ENCODE data around the gene MED31. TPM values are rescaled to one million over a fixed set of nuclear protein-coding genes. Genes with fewer than 3 reads are reported as not detected.

Gene MED31
- polyA plus RNA-seq, 2 donors = 18.1 to 34.6 TPM

GRCh38 chr17:6681176-6681575 is 29.8 kb upstream of the MED31 start:
- no peaks in the 10 kb centered on the region for H3K27me3 ChIP-seq (ENCODE audit: control insufficient read depth in 1 of 2, insufficient read depth in 2 of 2, low read length in 2 of 2)
- WGBS, 2 donors = 60 to 67% methylated on average over 4 of the region's 4 CpGs

GRCh38 chr17:6679241-6679640 is 27.8 kb upstream of the MED31 start:
- Histone ChIP-seq H3K4me3 (ENCODE audit: low read depth in 1 of 2, low read length in 2 of 2) (no peak overlapping the region), H3K27me3 (ENCODE audit: control insufficient read depth in 1 of 2, insufficient read depth in 2 of 2, low read length in 2 of 2) (no peaks in the 10 kb centered on the region)
- WGBS, 2 donors = 54 to 59% methylated on average over 6 of the region's 6 CpGs

More at GRCh38 chr17:6681176-6681575, 29.8 kb upstream of the MED31 start:
- H3K27ac ChIP-seq (ENCODE audit: low read depth in 2 of 2, low read length in 1 of 2) = no peak overlapping the region
- H3K9me3 ChIP-seq (ENCODE audit: control insufficient read depth in 2 of 2, insufficient read depth in 1 of 2, low read depth in 1 of 2, low read length in 1 of 2) = no peaks in the 10 kb centered on the region
- H3K36me3 ChIP-seq (ENCODE audit: control insufficient read depth in 2 of 2, insufficient read depth in 2 of 2, low read length in 1 of 2) = no peaks in the 10 kb centered on the region
- no peak overlapping the region for H3K4me3 ChIP-seq (ENCODE audit: low read depth in 1 of 2, low read length in 2 of 2)
- H3K4me1 ChIP-seq (ENCODE audit: control insufficient read depth in 2 of 2, insufficient read depth in 2 of 2, low read length in 1 of 2) = no peaks in the 10 kb centered on the region

GRCh38 chr17:6677946-6678345 is 26.5 kb upstream of the MED31 start:
- Histone ChIP-seq H3K27me3 (ENCODE audit: control insufficient read depth in 1 of 2, insufficient read depth in 2 of 2, low read length in 2 of 2) (no peaks in the 10 kb centered on the region), H3K9me3 (ENCODE audit: control insufficient read depth in 2 of 2, insufficient read depth in 1 of 2, low read depth in 1 of 2, low read length in 1 of 2) (peaks cover 0 to 2% of the 10 kb centered on the region in 2 donors), H3K4me1 (ENCODE audit: control insufficient read depth in 2 of 2, insufficient read depth in 2 of 2, low read length in 1 of 2) (peaks cover 0 to 5% of the 10 kb centered on the region in 2 donors), H3K4me3 (ENCODE audit: low read depth in 1 of 2, low read length in 2 of 2) (no peak overlapping the region), H3K36me3 (ENCODE audit: control insufficient read depth in 2 of 2, insufficient read depth in 2 of 2, low read length in 1 of 2) (no peaks in the 10 kb centered on the region), H3K27ac (ENCODE audit: low read depth in 2 of 2, low read length in 1 of 2) (no peak overlapping the region)
- WGBS, 2 donors = 75 to 91% methylated on average over 6 to 7 of the region's 7 CpGs

More at GRCh38 chr17:6679241-6679640, 27.8 kb upstream of the MED31 start:
- H3K9me3 ChIP-seq (ENCODE audit: control insufficient read depth in 2 of 2, insufficient read depth in 1 of 2, low read depth in 1 of 2, low read length in 1 of 2) = peaks cover 0 to 2% of the 10 kb centered on the region in 2 donors
- H3K27ac ChIP-seq (ENCODE audit: low read depth in 2 of 2, low read length in 1 of 2) = no peak overlapping the region
- H3K4me1 ChIP-seq (ENCODE audit: control insufficient read depth in 2 of 2, insufficient read depth in 2 of 2, low read length in 1 of 2) = peaks cover 0 to 5% of the 10 kb centered on the region in 2 donors
- H3K36me3 ChIP-seq (ENCODE audit: control insufficient read depth in 2 of 2, insufficient read depth in 2 of 2, low read length in 1 of 2) = no peaks in the 10 kb centered on the region

DNA sequence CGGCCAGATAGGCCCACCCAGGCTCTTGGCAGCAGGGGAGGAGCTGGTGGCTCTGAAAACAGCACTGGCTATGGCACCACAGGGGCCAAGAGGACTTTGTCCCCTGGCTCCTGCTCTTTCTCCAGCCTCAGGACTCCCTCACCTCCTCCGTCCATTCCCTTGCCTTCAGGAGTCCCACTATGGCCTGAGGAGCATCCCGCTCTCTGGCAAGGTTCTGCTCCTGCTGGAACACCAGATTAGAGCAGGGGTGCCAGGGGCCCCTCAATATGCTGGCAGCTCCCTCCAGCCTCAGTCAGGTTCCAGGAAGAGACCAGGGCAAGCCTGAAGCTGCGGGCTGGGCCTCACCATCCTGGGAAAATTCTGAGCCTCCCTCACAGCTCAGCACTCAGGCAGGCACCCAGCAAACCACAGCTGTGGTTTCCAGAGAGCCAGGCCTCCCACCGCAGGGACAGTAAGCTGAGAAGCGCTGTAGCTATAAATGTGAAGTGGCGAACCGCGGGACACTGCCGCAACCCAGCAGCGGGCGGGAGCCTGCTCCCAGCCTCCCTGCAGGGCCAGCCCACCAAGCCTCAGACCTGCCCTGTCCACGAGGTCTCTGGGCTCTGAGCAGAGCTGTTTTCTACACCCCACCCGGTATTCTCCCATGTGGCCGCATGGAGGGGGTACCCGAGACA is 25.9 kb upstream of the MED31 start:
- WGBS, 2 donors = 69 to 72% methylated on average over 16 of the region's 16 CpGs
- Histone ChIP-seq H3K4me3 (ENCODE audit: low read depth in 1 of 2, low read length in 2 of 2) (no peak overlapping the region), H3K27me3 (ENCODE audit: control insufficient read depth in 1 of 2, insufficient read depth in 2 of 2, low read length in 2 of 2) (no peaks in the 10 kb centered on the region), H3K4me1 (ENCODE audit: control insufficient read depth in 2 of 2, insufficient read depth in 2 of 2, low read length in 1 of 2) (peaks cover 0 to 5% of the 10 kb centered on the region in 2 donors), H3K27ac (ENCODE audit: low read depth in 2 of 2, low read length in 1 of 2) (no peak overlapping the region), H3K36me3 (ENCODE audit: control insufficient read depth in 2 of 2, insufficient read depth in 2 of 2, low read length in 1 of 2) (no peaks in the 10 kb centered on the region), H3K9me3 (ENCODE audit: control insufficient read depth in 2 of 2, insufficient read depth in 1 of 2, low read depth in 1 of 2, low read length in 1 of 2) (peaks cover 0 to 2% of the 10 kb centered on the region in 2 donors)

GRCh38 chr17:6676802-6677157 is 25.4 kb upstream of the MED31 start:
- Histone ChIP-seq H3K27ac (ENCODE audit: low read depth in 2 of 2, low read length in 1 of 2) (no peak overlapping the region), H3K27me3 (ENCODE audit: control insufficient read depth in 1 of 2, insufficient read depth in 2 of 2, low read length in 2 of 2) (no peaks in the 10 kb centered on the region), H3K9me3 (ENCODE audit: control insufficient read depth in 2 of 2, insufficient read depth in 1 of 2, low read depth in 1 of 2, low read length in 1 of 2) (peaks cover 0 to 2% of the 10 kb centered on the region in 2 donors), H3K36me3 (ENCODE audit: control insufficient read depth in 2 of 2, insufficient read depth in 2 of 2, low read length in 1 of 2) (no peaks in the 10 kb centered on the region), H3K4me1 (ENCODE audit: control insufficient read depth in 2 of 2, insufficient read depth in 2 of 2, low read length in 1 of 2) (peaks cover 0 to 5% of the 10 kb centered on the region in 2 donors), H3K4me3 (ENCODE audit: low read depth in 1 of 2, low read length in 2 of 2) (no peak overlapping the region)
- WGBS, 2 donors = 75 to 76% methylated on average over 6 of the region's 6 CpGs

DNA sequence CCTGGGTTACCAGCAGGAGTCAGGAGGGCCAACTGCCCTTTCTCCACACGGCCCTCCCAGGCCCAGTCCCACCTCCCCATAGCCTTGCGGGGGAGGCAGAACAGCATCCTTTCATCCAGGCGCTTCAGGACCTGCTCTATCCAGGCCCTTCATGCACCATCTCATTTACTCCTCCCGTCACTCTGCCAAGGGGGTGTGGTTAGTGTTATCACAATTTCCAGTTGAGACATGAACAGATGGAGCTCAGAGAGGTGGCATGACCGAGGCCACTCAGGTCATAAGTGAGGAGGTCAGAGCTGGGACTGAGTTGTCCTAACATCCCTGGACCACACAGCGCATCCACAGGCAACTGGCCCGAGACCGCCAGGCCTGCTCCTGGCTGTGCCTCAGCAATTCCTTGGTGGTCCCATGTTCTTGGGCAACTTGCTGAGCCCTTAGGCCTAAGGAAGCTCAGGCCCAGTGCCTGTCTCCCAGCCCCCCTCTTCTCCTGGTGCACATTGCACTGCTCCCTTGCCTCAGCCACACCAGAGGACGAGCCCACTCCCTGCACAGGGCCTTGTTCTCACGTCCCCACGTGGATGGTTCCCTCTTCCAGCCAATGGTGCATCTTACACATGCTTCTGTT is 23.9 kb upstream of the MED31 start:
- Histone ChIP-seq H3K9me3 (ENCODE audit: control insufficient read depth in 2 of 2, insufficient read depth in 1 of 2, low read depth in 1 of 2, low read length in 1 of 2) (peaks cover 0 to 2% of the 10 kb centered on the region in 2 donors), H3K27ac (ENCODE audit: low read depth in 2 of 2, low read length in 1 of 2) (no peak overlapping the region), H3K36me3 (ENCODE audit: control insufficient read depth in 2 of 2, insufficient read depth in 2 of 2, low read length in 1 of 2) (no peaks in the 10 kb centered on the region), H3K4me1 (ENCODE audit: control insufficient read depth in 2 of 2, insufficient read depth in 2 of 2, low read length in 1 of 2) (peaks cover 3 to 9% of the 10 kb centered on the region in 2 donors), H3K4me3 (ENCODE audit: low read depth in 1 of 2, low read length in 2 of 2) (no peak overlapping the region), H3K27me3 (ENCODE audit: control insufficient read depth in 1 of 2, insufficient read depth in 2 of 2, low read length in 2 of 2) (no peaks in the 10 kb centered on the region)
- 70 to 72% methylated on average over 11 of the region's 11 CpGs for whole genome bisulfite sequencing, 2 donors

DNA sequence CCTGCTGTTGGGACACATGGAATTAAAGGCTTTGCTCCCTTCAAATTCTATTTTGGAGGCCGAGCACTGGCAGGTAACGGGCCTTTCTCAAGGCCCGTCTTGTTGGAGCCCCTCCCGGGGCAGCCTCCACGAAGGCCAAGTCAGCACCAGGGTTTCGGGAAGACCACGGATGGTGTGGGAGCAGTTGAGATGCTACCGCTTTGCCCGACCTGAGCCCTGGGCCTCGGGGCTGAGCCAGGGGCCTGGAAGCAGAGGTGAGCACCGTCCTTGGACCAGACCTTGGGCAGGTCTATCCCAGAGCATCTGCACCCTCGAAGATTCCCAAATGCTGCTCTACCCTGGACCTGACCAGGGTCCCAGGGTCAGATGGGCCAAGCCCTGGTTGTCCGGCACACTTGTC is 23.2 kb upstream of the MED31 start:
- H3K27ac ChIP-seq (ENCODE audit: low read depth in 2 of 2, low read length in 1 of 2) = no peak overlapping the region

DNA sequence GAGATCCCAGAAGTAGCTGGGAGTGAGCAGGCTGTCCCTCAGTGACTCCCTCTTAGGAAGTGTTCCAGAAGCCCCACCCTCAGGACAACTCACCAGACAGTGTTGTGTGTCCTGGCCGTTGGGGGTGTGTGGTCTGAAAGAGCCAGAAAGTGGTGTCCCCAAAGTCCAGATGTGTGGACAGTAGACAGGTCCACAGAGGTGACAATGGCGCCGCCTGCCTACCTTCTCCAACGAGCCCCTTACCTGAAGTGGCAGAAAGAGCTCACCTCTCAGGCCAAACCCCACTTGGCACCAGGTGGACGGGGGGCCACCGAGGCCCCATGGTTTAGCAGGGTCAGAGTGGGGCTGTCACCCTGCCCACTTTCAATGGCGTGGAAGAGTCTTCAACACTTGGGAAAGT is 20.0 kb upstream of the MED31 start:
- H3K4me1 ChIP-seq (ENCODE audit: control insufficient read depth in 2 of 2, insufficient read depth in 2 of 2, low read length in 1 of 2) = peaks cover 3 to 13% of the 10 kb centered on the region in 2 donors

More for the DNA sequence above, 23.2 kb upstream of the MED31 start:
- Histone ChIP-seq H3K9me3 (ENCODE audit: control insufficient read depth in 2 of 2, insufficient read depth in 1 of 2, low read depth in 1 of 2, low read length in 1 of 2) (peaks cover 0 to 2% of the 10 kb centered on the region in 2 donors), H3K4me3 (ENCODE audit: low read depth in 1 of 2, low read length in 2 of 2) (no peak overlapping the region), H3K36me3 (ENCODE audit: control insufficient read depth in 2 of 2, insufficient read depth in 2 of 2, low read length in 1 of 2) (no peaks in the 10 kb centered on the region), H3K27me3 (ENCODE audit: control insufficient read depth in 1 of 2, insufficient read depth in 2 of 2, low read length in 2 of 2) (no peaks in the 10 kb centered on the region), H3K4me1 (ENCODE audit: control insufficient read depth in 2 of 2, insufficient read depth in 2 of 2, low read length in 1 of 2) (peaks cover 3 to 9% of the 10 kb centered on the region in 2 donors)
- 92 to 93% methylated on average over 13 of the region's 13 CpGs for WGBS, 2 donors

GRCh38 chr17:6670999-6671398 is 19.6 kb upstream of the MED31 start:
- Histone ChIP-seq H3K4me1 (ENCODE audit: control insufficient read depth in 2 of 2, insufficient read depth in 2 of 2, low read length in 1 of 2) (peaks cover 3 to 13% of the 10 kb centered on the region in 2 donors), H3K27me3 (ENCODE audit: control insufficient read depth in 1 of 2, insufficient read depth in 2 of 2, low read length in 2 of 2) (no peaks in the 10 kb centered on the region), H3K27ac (ENCODE audit: low read depth in 2 of 2, low read length in 1 of 2) (peak overlapping the region; percentile 63 to 81), H3K4me3 (ENCODE audit: low read depth in 1 of 2, low read length in 2 of 2) (no peak overlapping the region), H3K36me3 (ENCODE audit: control insufficient read depth in 2 of 2, insufficient read depth in 2 of 2, low read length in 1 of 2) (no peaks in the 10 kb centered on the region), H3K9me3 (ENCODE audit: control insufficient read depth in 2 of 2, insufficient read depth in 1 of 2, low read depth in 1 of 2, low read length in 1 of 2) (peaks cover 0 to 2% of the 10 kb centered on the region in 2 donors)
- WGBS, 2 donors = 60 to 64% methylated on average over 6 of the region's 6 CpGs

More for the DNA sequence above, 20.0 kb upstream of the MED31 start:
- peaks cover 0 to 2% of the 10 kb centered on the region in 2 donors for H3K9me3 ChIP-seq (ENCODE audit: control insufficient read depth in 2 of 2, insufficient read depth in 1 of 2, low read depth in 1 of 2, low read length in 1 of 2)
- H3K27me3 ChIP-seq (ENCODE audit: control insufficient read depth in 1 of 2, insufficient read depth in 2 of 2, low read length in 2 of 2) = no peaks in the 10 kb centered on the region
- no peaks in the 10 kb centered on the region for H3K36me3 ChIP-seq (ENCODE audit: control insufficient read depth in 2 of 2, insufficient read depth in 2 of 2, low read length in 1 of 2)
- peak overlapping the region; percentile 63 to 81 for H3K27ac ChIP-seq (ENCODE audit: low read depth in 2 of 2, low read length in 1 of 2)
- no peak overlapping the region for H3K4me3 ChIP-seq (ENCODE audit: low read depth in 1 of 2, low read length in 2 of 2)
- 83 to 89% methylated on average over 7 of the region's 7 CpGs for WGBS, 2 donors

Data from esophagus (tissue), 2 donors.